Erythroblast (primary cell): ENCODE results near the gene RNF166.

Experiments
- GATA1 ChIP-seq: IDR thresholded peaks from 2 replicates; pipeline ENCODE4 v1.6.1; 2011; ENCODE audit warnings: low read depth, mild to moderate bottlenecking, control low read depth, low read length, moderate library complexity
- POLR2A ChIP-seq: IDR thresholded peaks from 2 replicates; pipeline ENCODE4 v1.6.1; 2011; ENCODE audit warnings: mild to moderate bottlenecking, low read length

- no peak for TF ChIP-seq POLR2A
- no peak for TF ChIP-seq GATA1
Measured at GRCh38 chr16:88649195-88649923, 56.8 kb downstream of the RNF166 start.
